Keratinocyte (primary cell): ENCODE results near the gene CLPSL2.

Source experiments
- CTCF ChIP-seq, 3 experiments: IDR thresholded peaks in 1 of 3; conservative IDR thresholded peaks in 1 of 3; optimal IDR thresholded peaks in 1 of 3; 2 replicates in 2 of 3; 3 replicates in 1 of 3; pipeline versions ENCODE3 to v1.5.1; 2011; ENCODE audit warnings: low read length in 3 of 3, mild to moderate bottlenecking in 3 of 3, moderate library complexity in 2 of 3, control low read depth in 1 of 3, inconsistent platforms in 1 of 3; ENCODE audit not compliant: insufficient read depth in 2 of 3; ENCODE audit errors: extremely low read depth in 1 of 3
- EZH2 ChIP-seq: IDR thresholded peaks from one replicate; pipeline ENCODE4 v1.6.1; 2012; ENCODE audit warnings: inconsistent platforms, mild to moderate bottlenecking, low read length, moderate library complexity

GRCh38 chr6:35731414-35731735 is 45.0 kb upstream of the CLPSL2 start:
- TF ChIP-seq CTCF (optimal IDR thresholded peaks at IDR 0.05 in 1 of 3, IDR thresholded peaks at IDR 0.05 in 1 of 3, conservative IDR thresholded peaks at IDR 0.05 in 1 of 3; ENCODE audit: extremely low read depth in 1 of 3, insufficient read depth in 2 of 3, low read length in 3 of 3) (no peak), EZH2 (no peak)
